ENCODE results near the gene ATP1B3. TPM values are rescaled to one million over a fixed set of nuclear protein-coding genes. Genes with fewer than 3 reads are reported as not detected.

The ATP1B3 gene
- total and polyA plus RNA-seq, 9 of the 15 experiments (the other 6 are each of a cell fraction or from before 2014, with no cell fraction given), result 48.3 to 202 (median 123) TPM

- TF ChIP-seq MLX (CRISPR knock-in tag; conservative IDR thresholded peaks at IDR 0.05) (no peak), SMAD1 (IDR thresholded peaks at IDR 0.05; ENCODE audit: low read depth, low read length, partially characterized antibody) (peak; percentile 71), SRSF7 (optimal IDR thresholded peaks at IDR 0.05; ENCODE audit: low read depth, low read length) (no peak), CGGBP1 (CRISPR knock-in tag; IDR thresholded peaks at IDR 0.05) (peak; percentile 69; the same call in 1 of the 2 replicates), FOXA1 (IDR thresholded peaks at IDR 0.05; ENCODE audit: borderline replicate concordance) (no peak), CHCHD3 (CRISPR knock-in tag; IDR thresholded peaks at IDR 0.05) (no peak; the same call in 1 of the 2 replicates), TAF1 (IDR thresholded peaks at IDR 0.05; ENCODE audit: control insufficient read depth, extremely low read depth, insufficient read depth, low read length, severe bottlenecking) (peak; percentile 88), NFE2 (IDR thresholded peaks at IDR 0.05; ENCODE audit: low read depth) (no peak), FOXP4 (CRISPR knock-in tag; IDR thresholded peaks at IDR 0.05; ENCODE audit: borderline replicate concordance) (peak; percentile 57; the same call in 1 of the 2 replicates), ELK3 (CRISPR knock-in tag; IDR thresholded peaks at IDR 0.05) (no peak), ZNF780A (CRISPR knock-in tag; IDR thresholded peaks at IDR 0.05) (no peak), MLLT1 (IDR thresholded peaks at IDR 0.05) (peak in 1 of 2 experiments; percentile 70; a peak in 1 of 4 replicates), ZNF384 (IDR thresholded peaks at IDR 0.05; ENCODE audit: low read depth, low read length) (no peak), HNRNPL (IDR thresholded peaks at IDR 0.05; ENCODE audit: low read depth, low read length) (no peak), HMBOX1 (IDR thresholded peaks at IDR 0.05) (no peak), ZNF41 (CRISPR knock-in tag; conservative IDR thresholded peaks at IDR 0.05) (no peak), AFF4 (CRISPR knock-in tag; IDR thresholded peaks at IDR 0.05) (no peak; the same call in 1 of the 2 replicates)
These were observed at the start of gene ATP1B3 (continued) for GRCh38 chr3:141876381-141876890.
